ENCODE results near the gene NCOA7. TPM values are rescaled to one million over a fixed set of nuclear protein-coding genes. Genes with fewer than 3 reads are reported as not detected.

The NCOA7 gene
- total and polyA plus RNA-seq, 2 of the 8 experiments (the other 6 are each of a cell fraction or from before 2014, with no cell fraction given) = 2.6 to 10.7 TPM

GRCh38 chr6:125741336-125741735 is 49.4 kb upstream of the NCOA7 start:
- no peak overlapping the region for H3K4me2 ChIP-seq (ENCODE audit: insufficient read depth in 1 of 2, low read depth in 2 of 2, low read length in 2 of 2)
- no peak overlapping the region for H4K8ac ChIP-seq (ENCODE audit: extremely low read depth, insufficient read depth, low read length)
- ChIA-PET CTCF (ENCODE audit: partially characterized antibody) (interaction anchor here (1.0 to 1.3 kb wide), 4 partner anchors 16 to 426 kb away, joined by 3 to 6 read pairs (median 4); no protein-coding TSS in a partner anchor), POLR2A (ENCODE audit: partially characterized antibody) (interaction anchor here (0.6 to 1.9 kb wide), 2 partner anchors 8 to 12 kb away, joined by 3 to 7 read pairs; partner anchors contain the start of gene HEY2)
- H3K4me1 ChIP-seq (replicated peaks in 1 of 4; ENCODE audit: control insufficient read depth in 3 of 4, insufficient read depth in 4 of 4, low read length in 3 of 4) = peaks cover 2 to 10% (median 5%) of the 10 kb centered on the region in 4 experiments; a peak in 5 of 7 replicates
- no peak overlapping the region for H4K5ac ChIP-seq (ENCODE audit: insufficient read length, low read depth, low read length)
- no peak overlapping the region for H3K14ac ChIP-seq (ENCODE audit: insufficient read length)
- H2BK120ac ChIP-seq (replicated peaks; ENCODE audit: low read depth, low read length) = no peak overlapping the region
- H3K18ac ChIP-seq (ENCODE audit: extremely low read depth, low read length) = no peak overlapping the region
- no peaks in the 10 kb centered on the region for H3K79me2 ChIP-seq (ENCODE audit: control insufficient read depth in 1 of 2, insufficient read depth in 2 of 2, low read length in 2 of 2)
- TF ChIP-seq NANOG (IDR thresholded peaks at IDR 0.05; ENCODE audit: insufficient read depth, low read depth, low read length, poor library complexity, severe bottlenecking) (no peak), MAX (IDR thresholded peaks at IDR 0.05) (no peak), JUND (IDR thresholded peaks at IDR 0.05; ENCODE audit: low read length) (no peak), TBP (IDR thresholded peaks at IDR 0.05; ENCODE audit: low read depth, low read length) (no peak), CTBP2 (IDR thresholded peaks at IDR 0.05; ENCODE audit: borderline replicate concordance, insufficient read depth, insufficient read length, low read length) (no peak), TCF12 (IDR thresholded peaks at IDR 0.05; ENCODE audit: low read depth, low read length) (no peak), RFX5 (IDR thresholded peaks at IDR 0.05; ENCODE audit: borderline replicate concordance, low read depth, low read length) (no peak), HDAC2 (IDR thresholded peaks at IDR 0.05; ENCODE audit: borderline replicate concordance in 1 of 2, low read depth in 2 of 2, low read length in 2 of 2) (no peak), POLR2AphosphoS5 (IDR thresholded peaks at IDR 0.05; ENCODE audit: low read depth, low read length) (no peak), ATF3 (IDR thresholded peaks at IDR 0.05; ENCODE audit: insufficient read depth, low read depth, low read length) (no peak), CEBPB (IDR thresholded peaks at IDR 0.05; ENCODE audit: low read depth, low read length) (no peak)
- no peak overlapping the region for H2AK5ac ChIP-seq (ENCODE audit: low read depth, low read length)
- H3K9ac ChIP-seq (replicated peaks in 1 of 4; ENCODE audit: extremely low read depth in 1 of 4, low read depth in 3 of 4, low read length in 3 of 4) = no peak overlapping the region
- FAIRE-seq (no peak), DNase-seq (ENCODE audit: low read depth in 1 of 2, low spot score in 2 of 2) (no peak)
- no peaks in the 10 kb centered on the region for H4K20me1 ChIP-seq (replicated peaks in 1 of 2; ENCODE audit: control insufficient read depth in 1 of 2, insufficient read depth in 2 of 2, low read length in 2 of 2)
- no peaks in the 10 kb centered on the region; a peak in 1 of 4 replicates for H3K9me3 ChIP-seq (ENCODE audit: insufficient read depth in 2 of 2, low read depth in 1 of 2, low read length in 1 of 2)
- no peaks in the 10 kb centered on the region; the same call in none of the 2 replicates for H3K23me2 ChIP-seq (ENCODE audit: low read depth, low read length)
- H3K56ac ChIP-seq (replicated peaks; ENCODE audit: insufficient read length, low read depth, low read length) = no peak overlapping the region
- H3K27ac ChIP-seq (ENCODE audit: low read depth, low read length) = no peak overlapping the region
- H2BK20ac ChIP-seq (ENCODE audit: low read length) = no peak overlapping the region
- H2BK15ac ChIP-seq (ENCODE audit: low read length) = no peak overlapping the region
- no peak overlapping the region for H2BK5ac ChIP-seq (ENCODE audit: low read depth, low read length)
- no peak overlapping the region for H3K4ac ChIP-seq (replicated peaks; ENCODE audit: insufficient read length, low read depth, low read length)
- no peaks in the 10 kb centered on the region for H3K36me3 ChIP-seq (ENCODE audit: control insufficient read depth in 2 of 4, insufficient read depth in 4 of 4, low read length in 3 of 4)
- no peak overlapping the region for H3K4me3 ChIP-seq (ENCODE audit: extremely low read depth in 1 of 4, insufficient read depth in 2 of 4, low read depth in 3 of 4, low read length in 4 of 4)
- peaks cover 0 to under 1% (median 0%) of the 10 kb centered on the region in 4 experiments; a peak in 1 of 7 replicates for H3K27me3 ChIP-seq (replicated peaks in 1 of 4; ENCODE audit: control insufficient read depth in 3 of 4, extremely low read depth in 1 of 4, insufficient read depth in 3 of 4, low read length in 3 of 4)
- H4K91ac ChIP-seq (replicated peaks; ENCODE audit: insufficient read length, low read length) = no peak overlapping the region
- H2BK12ac ChIP-seq (ENCODE audit: low read depth, low read length) = no peak overlapping the region
- 95% methylated on average over 2 of the region's 2 CpGs; no CpG with 5 or more reads in 1 of the 2 experiments for WGBS, 2 experiments (ENCODE audit: extremely low coverage in 1 of 2, insufficient coverage in 1 of 2, insufficient read length in 1 of 2, insufficient replicate concordance in 2 of 2, low coverage in 1 of 2, low lambda C conversion rate in 2 of 2, missing lambda C conversion rate in 1 of 2)
- no peak overlapping the region for H2AFZ ChIP-seq (ENCODE audit: low read length)
- H3K79me1 ChIP-seq (ENCODE audit: low read depth, low read length) = no peaks in the 10 kb centered on the region
- H3K23ac ChIP-seq (ENCODE audit: insufficient read length) = no peak overlapping the region
